ENCODE results near the gene HARS1.

DNA sequence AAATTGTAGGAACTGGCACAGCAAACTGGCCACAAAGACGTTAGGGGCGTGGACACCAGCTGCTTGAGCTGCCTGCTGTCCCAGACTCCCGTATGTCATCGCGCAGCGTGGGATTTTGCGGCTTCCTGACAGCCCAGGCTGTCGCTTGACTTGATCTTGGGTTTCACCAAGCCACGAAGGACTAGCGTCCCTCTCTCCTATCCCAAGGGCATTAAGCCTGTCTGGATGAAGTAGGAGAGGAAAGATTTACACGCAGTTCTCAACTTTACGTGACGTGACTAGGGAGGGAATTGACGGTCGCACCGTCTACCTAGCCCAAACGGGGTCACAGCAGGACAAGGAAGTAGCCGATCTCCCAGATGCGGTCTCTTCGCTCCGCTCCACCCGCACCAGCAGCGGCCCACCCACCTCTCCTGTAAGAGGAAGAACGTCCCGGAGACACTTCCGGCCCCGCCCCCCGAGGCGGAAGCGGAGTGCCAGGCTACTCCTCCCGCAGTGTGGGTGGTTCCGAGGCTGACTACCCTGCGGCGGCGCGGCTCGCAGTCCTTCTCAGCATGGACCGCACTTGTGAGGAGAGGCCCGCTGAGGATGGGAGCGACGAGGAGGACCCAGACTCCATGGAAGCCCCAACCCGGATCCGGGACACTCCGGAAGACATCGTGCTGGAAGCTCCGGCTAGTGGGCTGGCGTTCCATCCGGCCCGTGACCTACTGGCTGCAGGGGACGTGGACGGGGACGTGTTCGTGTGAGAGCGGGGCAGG is 26.6 kb downstream of the HARS1 start, which contains the start of gene WDR55:
- TF ChIP-seq, protein P1, sequence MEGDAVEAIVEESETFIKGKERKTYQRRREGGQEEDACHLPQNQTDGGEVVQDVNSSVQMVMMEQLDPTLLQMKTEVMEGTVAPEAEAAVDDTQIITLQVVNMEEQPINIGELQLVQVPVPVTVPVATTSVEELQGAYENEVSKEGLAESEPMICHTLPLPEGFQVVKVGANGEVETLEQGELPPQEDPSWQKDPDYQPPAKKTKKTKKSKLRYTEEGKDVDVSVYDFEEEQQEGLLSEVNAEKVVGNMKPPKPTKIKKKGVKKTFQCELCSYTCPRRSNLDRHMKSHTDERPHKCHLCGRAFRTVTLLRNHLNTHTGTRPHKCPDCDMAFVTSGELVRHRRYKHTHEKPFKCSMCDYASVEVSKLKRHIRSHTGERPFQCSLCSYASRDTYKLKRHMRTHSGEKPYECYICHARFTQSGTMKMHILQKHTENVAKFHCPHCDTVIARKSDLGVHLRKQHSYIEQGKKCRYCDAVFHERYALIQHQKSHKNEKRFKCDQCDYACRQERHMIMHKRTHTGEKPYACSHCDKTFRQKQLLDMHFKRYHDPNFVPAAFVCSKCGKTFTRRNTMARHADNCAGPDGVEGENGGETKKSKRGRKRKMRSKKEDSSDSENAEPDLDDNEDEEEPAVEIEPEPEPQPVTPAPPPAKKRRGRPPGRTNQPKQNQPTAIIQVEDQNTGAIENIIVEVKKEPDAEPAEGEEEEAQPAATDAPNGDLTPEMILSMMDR (IDR thresholded peaks at IDR 0.05): no peak
- peak; percentile 40 for TF ChIP-seq EZH2 (IDR thresholded peaks at IDR 0.05)

Measured in neural progenitor cell (in vitro differentiated cells).